Left ventricle myocardium inferior (tissue), 1 donor: Measurements from ENCODE around the gene UBE2C. TPM values are rescaled to one million over a fixed set of nuclear protein-coding genes. Genes with fewer than 3 reads are reported as not detected.
"Not testable (repeated sequence)": the region's sequence is repeated elsewhere in the genome, so short reads cannot be mapped to it uniquely, and the experiment has no call there.

Experiments used
- DNase-seq: peaks from one replicate; pipeline ENCODE4 v3.0.0-alpha.2; 2020
- H3K27ac ChIP-seq: fragments of 200-600 bp; replicated peaks from 2 replicates; pipeline ENCODE4 v1.8.0; 2021
- H3K27me3 ChIP-seq: fragments of 200-600 bp; 2 replicates; pipeline ENCODE4 v1.8.0; 2021; ENCODE audit warnings: low read depth
- H3K36me3 ChIP-seq: fragments of 200-600 bp; 2 replicates; pipeline ENCODE4 v1.8.0; 2021
- H3K4me1 ChIP-seq: fragments of 200-600 bp; 2 replicates; pipeline ENCODE4 v1.8.0; 2021
- H3K4me3 ChIP-seq: fragments of 200-600 bp; 2 replicates; pipeline ENCODE4 v1.8.0; 2021; ENCODE audit warnings: mild to moderate bottlenecking, moderate library complexity
- H3K9me3 ChIP-seq: fragments of 200-600 bp; replicated peaks from 2 replicates; pipeline ENCODE4 v1.8.0; 2021
- CTCF ChIP-seq: fragments of 200-600 bp; IDR thresholded peaks from 2 replicates; pipeline ENCODE4 v1.8.0; 2021; ENCODE audit warnings: antibody characterized with exemption, mild to moderate bottlenecking, borderline replicate concordance
- intact Hi-C: fragments of 100-400 bp; cut with micrococcal nuclease; formaldehyde crosslinking; loops from one replicate; pipeline ENCODE4 v1.11.0; 2022
- total RNA-seq: library from RNA; stranded (reverse); fragmentation: NEBNext Ultra II Directional; extraction: Animal tissue kit (Norgen Biotek cat#: 25700); gene quantifications from one replicate; pipeline ENCODE4 v1.2.1, GENCODE V29; 2021
- donor health status: DM: no; HTN: yes; CAD: no; lungs with severe emphysema.

Gene UBE2C
- total RNA-seq, 1 donor from 2014 or later: 0.91 TPM

- intact Hi-C loops: no loop called here
- no peak overlapping the region for H3K4me3 ChIP-seq
- peak overlapping the region; percentile 33 for H3K27ac ChIP-seq
- no peaks in the 10 kb centered on the region for H3K36me3 ChIP-seq
- H3K27me3 ChIP-seq: peaks cover 12% of the 10 kb centered on the region
- peaks cover 37% of the 10 kb centered on the region for H3K4me1 ChIP-seq
- DNase-seq: no peak
- TF ChIP-seq CTCF: no peak
- H3K9me3 ChIP-seq: no peaks in the 10 kb centered on the region
These were observed 16.1 kb downstream of the UBE2C start for GRCh38 chr20:45828589-45828988.

DNA sequence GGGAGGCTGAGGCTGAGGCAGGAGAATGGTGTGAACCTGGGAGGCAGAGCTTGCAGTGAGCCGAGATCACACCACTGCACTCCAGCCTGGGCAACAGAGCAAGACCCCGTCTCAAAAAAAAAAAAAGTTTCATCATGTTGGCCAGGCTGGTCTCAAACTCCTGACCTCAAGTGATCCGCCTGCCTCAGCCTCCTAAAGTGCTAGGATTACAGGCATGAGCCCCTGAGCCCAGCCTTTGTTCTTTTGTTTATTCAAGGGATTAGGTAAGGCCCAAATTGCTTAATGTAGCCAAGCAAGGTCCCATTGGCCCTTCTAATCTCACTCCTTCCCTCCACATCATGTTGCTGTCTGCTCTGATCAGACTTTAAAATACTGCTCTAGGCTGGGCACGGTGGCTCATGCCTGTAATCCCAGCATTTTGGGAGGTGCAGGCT, 17.2 kb downstream of the UBE2C start:
- H3K4me3 ChIP-seq, H3K27ac ChIP-seq, intact Hi-C loops, DNase-seq, H3K27me3 ChIP-seq, H3K36me3 ChIP-seq, H3K9me3 ChIP-seq: not testable (repeated sequence)
- H3K4me1 ChIP-seq: peaks cover 40% of the 10 kb centered on the region

GRCh38 chr20:45832619-45833018, 20.2 kb downstream of the UBE2C start:
- Histone ChIP-seq H3K36me3 (peaks cover 9% of the 10 kb centered on the region), H3K4me3 (peak overlapping the region; percentile 89), H3K27ac (peak overlapping the region; percentile 96), H3K27me3 (no peaks in the 10 kb centered on the region), H3K9me3 (no peaks in the 10 kb centered on the region), H3K4me1 (peaks cover 56% of the 10 kb centered on the region)
- no peak for TF ChIP-seq CTCF
- intact Hi-C loops: no loop called here
- DNase-seq: no peak

- Histone ChIP-seq H3K4me1 (peaks cover 56% of the 10 kb centered on the region), H3K27ac (peak within 1 kb of the TSS; percentile 96), H3K9me3 (no peaks in the 10 kb centered on the region), H3K36me3 (peaks cover 16% of the 10 kb centered on the region), H3K4me3 (peak within 1 kb of the TSS; percentile 89), H3K27me3 (no peaks in the 10 kb centered on the region)
- peak; percentile 89 for DNase-seq
- TF ChIP-seq CTCF: no peak
- intact Hi-C loops: no loop called here
These were observed 20.8 kb downstream of the UBE2C start, which contains the start of gene SNX21 for GRCh38 chr20:45833030-45833882. SNX21 (plus strand) TSS chr20:45833799; CDS start chr20:45833920, 121 bp downstream.

DNA sequence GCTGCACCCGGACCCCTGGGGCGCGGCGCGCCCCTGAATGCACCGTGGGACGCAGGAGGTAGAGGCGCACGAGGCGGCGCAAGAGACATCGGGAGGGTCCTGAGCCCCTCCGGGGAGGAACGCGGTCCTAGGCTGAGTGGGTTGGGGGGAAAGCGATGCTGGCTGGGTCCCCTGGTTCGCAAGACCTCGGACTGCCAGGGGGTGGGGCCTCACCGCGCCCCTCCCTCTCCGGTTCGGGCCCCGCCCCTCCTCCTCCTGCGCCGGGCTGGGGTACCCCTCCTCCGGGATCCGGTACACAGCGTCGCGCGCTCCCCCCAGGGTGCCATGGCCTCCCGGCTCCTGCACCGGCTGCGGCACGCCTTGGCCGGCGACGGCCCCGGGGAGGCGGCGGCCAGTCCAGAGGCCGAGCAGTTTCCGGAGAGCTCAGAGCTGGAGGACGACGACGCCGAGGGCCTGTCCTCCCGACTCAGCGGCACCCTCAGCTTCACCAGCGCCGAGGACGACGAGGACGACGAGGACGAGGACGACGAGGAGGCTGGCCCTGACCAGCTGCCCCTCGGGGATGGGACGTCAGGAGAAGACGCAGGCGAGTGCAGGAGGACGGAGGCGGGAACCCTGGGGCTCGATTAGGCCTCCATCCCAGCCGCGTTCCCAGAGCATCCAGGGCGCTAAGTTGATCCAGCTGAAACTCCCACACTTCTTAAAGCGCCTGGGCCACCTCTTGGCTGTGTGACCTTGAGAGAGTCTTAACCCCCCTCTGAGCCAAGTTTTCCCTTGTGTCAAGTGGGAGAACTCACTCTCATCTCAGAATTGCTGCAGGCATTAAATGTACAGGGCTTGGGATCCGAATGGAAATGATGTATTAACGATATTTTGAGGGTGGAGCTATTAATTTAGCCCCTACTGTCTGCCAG, 21.7 kb downstream of the UBE2C start:
- Histone ChIP-seq H3K36me3 (peaks cover 23% of the 10 kb centered on the region), H3K4me3 (peak overlapping the region; percentile 89), H3K27me3 (no peaks in the 10 kb centered on the region), H3K9me3 (no peaks in the 10 kb centered on the region), H3K27ac (peak overlapping the region; percentile 96), H3K4me1 (peaks cover 51% of the 10 kb centered on the region)
- no peak for TF ChIP-seq CTCF
- peak; percentile 79 for DNase-seq
- intact Hi-C loops: no loop called here
